NCI-H2196 treated with DMSO at 0.1 percent for 48 hours (cell line): ENCODE results near the gene NIN.

Source experiments
- DNase-seq: peaks from one replicate; lab custom pipeline; 2025; ENCODE audit not compliant: unreplicated experiment; lab: John Stamatoyannopoulos, UW

Gene NIN, protein sequence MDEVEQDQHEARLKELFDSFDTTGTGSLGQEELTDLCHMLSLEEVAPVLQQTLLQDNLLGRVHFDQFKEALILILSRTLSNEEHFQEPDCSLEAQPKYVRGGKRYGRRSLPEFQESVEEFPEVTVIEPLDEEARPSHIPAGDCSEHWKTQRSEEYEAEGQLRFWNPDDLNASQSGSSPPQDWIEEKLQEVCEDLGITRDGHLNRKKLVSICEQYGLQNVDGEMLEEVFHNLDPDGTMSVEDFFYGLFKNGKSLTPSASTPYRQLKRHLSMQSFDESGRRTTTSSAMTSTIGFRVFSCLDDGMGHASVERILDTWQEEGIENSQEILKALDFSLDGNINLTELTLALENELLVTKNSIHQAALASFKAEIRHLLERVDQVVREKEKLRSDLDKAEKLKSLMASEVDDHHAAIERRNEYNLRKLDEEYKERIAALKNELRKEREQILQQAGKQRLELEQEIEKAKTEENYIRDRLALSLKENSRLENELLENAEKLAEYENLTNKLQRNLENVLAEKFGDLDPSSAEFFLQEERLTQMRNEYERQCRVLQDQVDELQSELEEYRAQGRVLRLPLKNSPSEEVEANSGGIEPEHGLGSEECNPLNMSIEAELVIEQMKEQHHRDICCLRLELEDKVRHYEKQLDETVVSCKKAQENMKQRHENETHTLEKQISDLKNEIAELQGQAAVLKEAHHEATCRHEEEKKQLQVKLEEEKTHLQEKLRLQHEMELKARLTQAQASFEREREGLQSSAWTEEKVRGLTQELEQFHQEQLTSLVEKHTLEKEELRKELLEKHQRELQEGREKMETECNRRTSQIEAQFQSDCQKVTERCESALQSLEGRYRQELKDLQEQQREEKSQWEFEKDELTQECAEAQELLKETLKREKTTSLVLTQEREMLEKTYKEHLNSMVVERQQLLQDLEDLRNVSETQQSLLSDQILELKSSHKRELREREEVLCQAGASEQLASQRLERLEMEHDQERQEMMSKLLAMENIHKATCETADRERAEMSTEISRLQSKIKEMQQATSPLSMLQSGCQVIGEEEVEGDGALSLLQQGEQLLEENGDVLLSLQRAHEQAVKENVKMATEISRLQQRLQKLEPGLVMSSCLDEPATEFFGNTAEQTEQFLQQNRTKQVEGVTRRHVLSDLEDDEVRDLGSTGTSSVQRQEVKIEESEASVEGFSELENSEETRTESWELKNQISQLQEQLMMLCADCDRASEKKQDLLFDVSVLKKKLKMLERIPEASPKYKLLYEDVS (N-terminal part only)

DNA sequence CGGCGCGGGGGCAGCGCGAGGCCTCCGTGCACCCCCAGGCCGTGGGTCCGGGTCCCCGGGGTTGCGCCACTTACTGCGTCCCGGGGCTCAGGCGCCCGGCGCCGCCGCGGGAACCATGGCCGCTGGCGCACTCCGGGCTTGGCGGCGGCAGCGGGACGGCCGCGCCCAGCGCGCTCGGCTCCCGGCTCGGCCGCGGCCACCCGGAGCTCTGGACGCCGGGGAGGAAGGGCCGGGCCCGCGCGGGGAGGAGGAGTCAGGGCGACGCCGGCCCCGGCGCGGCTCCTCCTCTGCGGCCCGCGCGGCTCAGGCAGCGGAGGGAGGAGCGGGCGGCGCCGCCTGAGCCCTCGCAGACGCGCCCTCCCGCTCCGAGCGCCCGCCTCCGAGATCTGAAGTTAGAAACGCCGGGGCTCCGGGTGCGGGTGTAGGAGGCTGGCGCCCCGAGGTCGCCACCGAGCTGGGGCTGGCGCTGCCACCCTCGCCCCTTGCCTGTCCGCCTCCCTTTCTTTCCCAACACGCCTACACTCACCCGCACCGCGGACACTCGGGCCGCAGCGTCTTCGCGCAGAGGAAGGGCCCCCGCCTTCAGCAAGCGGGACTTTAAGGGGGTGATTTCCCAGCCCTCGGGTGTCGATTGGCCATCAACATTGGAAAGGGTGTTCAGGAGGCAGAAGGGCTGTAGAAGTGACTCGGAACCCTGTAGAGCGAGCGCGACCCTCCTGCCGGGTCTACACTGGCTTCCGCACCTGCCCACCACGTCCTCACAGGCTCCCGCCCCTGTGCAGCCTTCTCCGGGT lies at the start of gene NIN:
NIN (minus strand) TSS at position 231 of the 794 bp plus-strand sequence. CDS start 9,106 bp downstream, outside the sequence.
- DNase-seq = peak; percentile 69

DNA sequence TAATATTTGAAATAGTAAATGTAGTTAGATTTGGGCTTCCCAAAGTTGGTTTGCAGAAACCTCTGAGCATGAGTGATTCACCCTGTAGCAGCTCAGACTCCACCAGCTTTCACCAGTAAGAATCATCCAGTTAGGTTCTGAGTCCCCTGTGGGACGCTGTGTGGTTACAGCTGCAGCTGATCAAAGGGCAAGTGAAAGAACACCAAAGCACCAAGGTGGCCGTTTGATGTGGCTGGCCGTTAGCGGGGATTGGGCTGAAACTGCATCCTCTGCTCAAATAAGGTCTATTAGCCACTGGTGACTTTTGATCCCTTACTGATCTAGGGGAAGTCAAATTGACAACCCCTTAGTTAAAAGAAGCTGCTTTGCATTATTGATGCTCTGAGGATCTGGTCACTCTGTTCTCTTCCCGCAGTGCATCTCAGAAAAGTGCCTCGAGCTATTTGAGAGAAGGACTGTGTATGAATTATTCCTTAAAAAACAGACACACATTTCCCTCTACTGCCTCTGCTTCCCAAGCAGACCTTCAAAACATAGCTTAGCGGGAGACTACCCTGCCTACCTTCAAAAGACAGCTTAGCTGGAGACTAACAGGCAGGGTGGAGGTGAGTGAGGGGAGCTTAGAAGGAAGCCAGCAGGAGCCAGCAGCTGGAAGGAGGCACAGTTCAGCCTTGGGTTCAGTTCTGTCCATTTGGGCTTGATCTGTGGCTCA lies 44.6 kb upstream of the NIN start:
- no peak for DNase-seq

DNA sequence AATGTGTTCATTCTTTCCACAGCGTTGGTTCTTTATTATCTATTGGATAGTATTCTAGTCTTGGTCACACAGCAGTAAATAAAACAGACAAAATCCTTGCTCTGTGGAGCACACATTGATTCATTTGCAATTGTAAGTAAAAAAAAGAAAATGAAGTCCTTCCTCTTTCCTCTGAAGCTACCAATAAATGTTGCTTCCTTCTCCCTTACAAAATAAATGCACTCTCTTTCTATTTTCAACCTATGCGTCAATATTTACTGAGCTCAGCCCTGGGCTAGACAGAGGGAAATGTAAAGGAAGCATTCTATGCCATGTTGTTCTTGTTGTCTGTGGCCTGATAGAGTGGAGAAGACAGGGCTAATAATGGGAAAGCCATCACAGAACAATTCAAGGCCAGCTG lies 43.8 kb upstream of the NIN start:
- DNase-seq = no peak

DNA sequence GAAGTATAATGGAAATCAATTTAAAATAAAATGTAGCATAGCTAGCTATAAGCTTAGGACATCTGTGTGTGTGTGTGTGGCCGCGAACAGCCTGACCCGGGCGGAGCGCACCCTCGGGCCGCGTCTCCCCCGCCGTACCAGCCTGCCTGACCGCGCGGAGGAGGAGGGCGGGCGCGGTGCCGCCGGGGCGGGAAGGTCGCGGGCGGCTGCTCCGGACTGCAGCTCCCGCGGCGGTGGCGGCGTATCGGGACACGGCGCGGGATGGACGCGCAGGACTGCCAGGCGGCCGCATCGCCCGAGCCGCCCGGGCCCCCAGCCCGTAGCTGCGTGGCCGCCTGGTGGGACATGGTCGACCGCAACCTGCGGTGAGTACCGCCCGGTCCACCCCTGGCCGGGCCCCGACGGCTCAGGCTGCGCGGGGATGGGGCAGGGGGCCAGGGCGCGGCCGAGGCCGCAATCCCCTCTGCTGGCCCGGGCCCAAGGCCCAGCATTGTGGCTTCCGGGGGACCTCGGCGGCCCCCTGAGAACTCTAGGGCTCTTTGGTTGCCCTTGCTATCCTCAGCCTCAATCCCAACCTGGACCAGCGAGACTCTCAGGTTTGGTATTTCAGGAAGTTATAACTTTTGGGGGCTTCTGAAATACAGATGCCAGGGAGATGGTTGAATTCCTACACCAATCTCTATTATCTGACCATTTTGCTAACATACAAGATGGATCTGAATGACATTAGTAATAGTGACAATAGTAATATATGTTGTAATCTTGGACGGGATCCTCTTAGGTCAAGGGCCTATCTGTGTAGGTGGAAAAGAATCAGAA lies 41.2 kb upstream of the NIN start, which contains the start of gene ABHD12B:
ABHD12B (plus strand) TSS at position 140 of the 819 bp plus-strand sequence; CDS start at position 262, 122 bp downstream.
- no peak for DNase-seq

DNA sequence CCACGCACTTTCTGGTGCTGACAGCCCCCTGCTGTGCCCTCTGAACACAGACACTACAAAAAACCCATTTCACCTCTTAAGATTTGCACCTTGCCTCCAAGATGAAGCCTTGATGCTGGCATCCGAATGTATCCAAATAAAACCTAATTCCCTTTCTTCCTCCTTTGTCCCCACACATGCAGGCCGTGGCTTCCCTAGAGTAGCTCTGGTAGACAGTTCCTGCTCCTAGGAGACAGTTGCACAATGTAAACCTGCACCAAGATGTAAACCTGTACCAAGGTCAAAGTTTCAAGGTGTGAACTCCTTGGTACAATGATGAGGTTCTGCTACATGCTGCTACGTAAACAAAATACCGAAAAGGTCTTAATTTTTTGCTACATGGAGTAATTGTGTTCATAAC lies 40.3 kb upstream of the NIN start:
- DNase-seq = no peak

DNA sequence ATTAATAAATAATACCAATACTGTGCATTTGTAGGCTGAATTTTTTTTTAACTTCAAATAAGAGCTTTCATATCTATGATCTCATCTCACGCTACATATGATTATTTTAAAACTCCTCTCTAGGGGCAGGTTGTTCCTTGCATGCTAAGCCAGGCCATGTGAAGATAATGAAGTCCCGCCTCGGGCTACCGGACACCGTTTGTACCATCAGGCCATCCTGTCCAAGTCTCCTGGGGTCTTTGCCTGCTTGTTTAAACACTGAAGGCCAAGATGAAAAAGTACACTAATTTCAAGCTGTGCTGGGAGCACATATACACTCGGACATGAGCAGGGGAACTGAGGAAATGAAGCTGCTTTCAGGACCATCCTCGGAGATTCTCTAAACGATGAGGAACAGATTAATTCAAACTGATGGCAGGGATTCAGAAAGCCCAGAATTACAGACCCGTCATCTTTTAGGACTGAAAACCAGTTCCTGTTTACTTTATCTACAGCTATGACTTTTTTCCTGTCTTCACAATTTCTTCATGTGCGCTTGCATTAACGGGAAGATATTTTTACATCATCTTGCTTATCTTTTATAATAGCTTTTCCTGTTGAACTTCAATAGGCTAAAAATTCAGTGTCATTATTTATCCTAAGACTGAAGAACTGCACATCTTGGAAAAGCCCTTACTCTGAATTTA lies 34.6 kb upstream of the NIN start:
- DNase-seq = no peak

DNA sequence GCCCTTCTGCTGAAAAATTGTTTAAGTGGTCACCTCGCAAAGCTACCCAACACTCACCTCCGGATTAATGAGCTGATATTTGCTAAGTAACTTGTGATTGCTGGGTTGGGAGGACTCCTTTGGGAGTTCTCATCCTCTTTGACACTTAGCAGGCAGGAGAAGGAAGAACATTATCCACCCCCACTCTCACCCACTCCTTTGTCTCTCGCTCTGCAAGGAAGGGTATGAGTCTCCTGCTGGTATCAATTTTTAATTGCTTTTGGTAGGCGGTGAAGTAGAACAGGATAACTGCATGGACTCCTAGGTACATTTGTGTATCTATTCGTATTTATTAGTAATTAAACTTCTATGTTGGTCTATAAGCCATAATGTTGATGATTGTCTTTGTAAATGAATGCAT lies 34.0 kb upstream of the NIN start:
- DNase-seq = no peak

DNA sequence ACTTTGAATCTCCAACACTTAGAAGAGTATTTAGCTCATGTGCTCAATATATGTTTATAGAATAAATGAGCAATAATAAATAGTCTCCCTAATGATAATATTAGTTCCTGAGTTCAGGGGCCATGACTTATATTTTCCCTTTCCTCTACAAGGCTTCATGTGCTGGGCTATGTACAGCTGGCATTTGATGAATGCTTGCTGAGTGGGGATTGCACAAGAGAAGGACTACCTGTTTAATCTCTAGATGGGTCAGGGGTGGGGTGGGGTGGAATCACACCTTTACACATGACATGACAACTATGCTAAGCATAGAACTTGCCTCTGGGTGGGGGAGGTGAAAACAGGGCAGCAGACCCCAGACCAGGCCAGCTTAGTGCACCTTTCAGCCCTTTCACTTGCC lies 33.3 kb upstream of the NIN start:
- DNase-seq = no peak

DNA sequence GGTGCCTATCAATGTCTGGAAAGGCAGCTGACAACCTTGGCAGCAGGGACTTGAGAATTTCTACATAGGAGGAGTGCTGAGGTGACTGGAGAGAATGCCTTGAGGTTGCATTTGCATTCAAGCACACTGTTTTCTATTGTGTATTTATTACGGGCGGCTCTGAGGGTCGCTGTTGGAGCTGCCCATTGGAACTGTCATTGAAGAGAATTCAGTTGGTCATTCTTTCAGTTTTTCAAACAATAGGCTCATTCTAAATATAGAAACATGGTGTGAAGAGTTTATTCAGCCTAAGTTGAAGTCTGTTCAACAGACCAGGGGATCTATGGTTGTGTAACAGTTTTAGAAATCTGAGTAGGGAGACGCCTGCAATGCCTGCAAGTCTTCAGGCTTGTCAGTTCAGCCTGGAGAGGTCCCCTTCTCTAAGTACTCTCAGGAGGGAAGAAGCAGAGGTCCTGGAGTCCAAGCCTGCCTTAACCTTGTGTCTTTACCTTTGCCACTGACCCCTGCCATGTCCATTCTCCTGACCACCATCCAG lies 31.1 kb upstream of the NIN start:
- DNase-seq = no peak

DNA sequence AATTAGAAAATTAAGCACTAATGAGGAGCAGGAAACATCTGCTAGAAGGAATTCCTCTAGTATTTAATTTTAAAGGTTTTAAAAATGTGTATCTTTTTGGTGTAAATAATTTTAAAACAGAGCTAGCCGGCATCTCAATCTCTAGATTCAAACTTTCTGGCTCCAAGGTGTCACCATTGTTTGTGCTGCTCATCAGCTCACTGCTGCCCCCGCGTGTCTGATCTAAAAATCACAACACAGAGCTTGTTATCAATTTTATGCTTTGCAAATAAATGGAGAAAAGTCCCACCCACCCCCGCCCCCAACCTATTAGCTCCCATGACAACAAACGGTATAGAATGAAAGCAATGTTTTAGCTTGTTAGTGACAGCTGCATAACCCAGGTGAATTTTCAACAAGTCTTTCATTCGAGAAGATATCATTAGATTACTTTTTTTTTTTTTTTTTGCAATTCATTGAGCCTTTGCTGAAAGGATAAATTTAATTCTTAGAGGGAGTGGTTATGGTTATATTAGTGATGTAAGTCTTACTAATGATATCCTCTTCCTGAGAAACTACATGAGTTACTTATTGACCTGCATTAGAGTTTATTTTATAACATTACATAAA lies 29.6 kb upstream of the NIN start:
- DNase-seq = peak; percentile 42

DNA sequence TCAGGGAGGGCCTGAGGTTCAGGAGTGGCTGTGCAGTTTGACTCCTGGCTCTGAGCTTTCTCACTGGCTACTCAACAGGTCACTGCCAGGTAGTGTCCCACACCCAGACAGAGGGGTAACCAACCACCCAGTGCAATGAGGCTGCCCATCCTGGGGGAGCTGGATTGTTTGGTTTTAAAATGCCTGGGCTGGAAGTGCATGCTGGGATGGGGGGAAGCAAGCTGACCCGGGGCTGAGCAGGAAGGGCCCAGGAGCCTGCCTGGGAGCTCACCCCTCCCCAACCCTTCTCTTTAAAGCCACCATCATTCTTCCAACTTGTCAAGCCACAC lies 28.3 kb upstream of the NIN start:
- no peak for DNase-seq

DNA sequence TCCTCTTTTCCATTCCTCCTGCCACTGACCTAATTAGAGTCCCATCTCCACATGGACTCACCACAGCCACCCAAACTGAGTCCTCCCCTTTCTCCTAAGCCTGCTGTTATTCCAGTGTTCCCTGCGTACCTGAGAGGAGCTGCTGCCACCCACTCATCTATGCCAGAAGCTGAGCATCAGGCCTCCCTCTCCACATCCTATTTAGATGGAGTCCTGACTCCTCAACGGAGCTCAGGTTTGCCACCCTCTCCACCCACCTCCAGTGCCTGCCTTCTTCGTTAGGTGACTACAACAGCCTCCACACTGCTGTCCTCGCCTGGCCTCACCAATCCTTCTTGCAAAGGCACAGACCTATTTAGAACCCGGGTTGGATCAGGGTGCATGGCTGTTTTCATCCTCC lies 25.7 kb upstream of the NIN start:
- DNase-seq = no peak

DNA sequence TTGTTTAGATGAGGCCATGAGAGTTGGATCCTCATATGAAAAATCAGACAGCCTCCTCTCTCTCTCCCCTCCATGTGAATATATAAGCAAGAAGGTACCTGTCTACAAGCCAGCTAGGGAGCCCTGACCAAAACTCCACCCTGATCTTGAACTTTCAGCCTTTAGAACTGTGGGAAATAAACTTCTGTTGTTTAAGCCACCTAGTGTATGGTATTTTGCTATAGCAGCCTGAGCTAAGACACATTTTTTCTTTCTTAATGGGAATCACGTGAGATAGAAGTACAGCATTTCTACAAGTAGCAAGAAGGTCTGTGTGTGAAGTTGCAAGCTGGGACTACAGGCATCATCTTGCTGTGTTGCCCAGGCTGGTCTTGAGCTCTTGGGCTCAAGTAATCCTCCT lies 24.6 kb upstream of the NIN start:
- DNase-seq = no peak

DNA sequence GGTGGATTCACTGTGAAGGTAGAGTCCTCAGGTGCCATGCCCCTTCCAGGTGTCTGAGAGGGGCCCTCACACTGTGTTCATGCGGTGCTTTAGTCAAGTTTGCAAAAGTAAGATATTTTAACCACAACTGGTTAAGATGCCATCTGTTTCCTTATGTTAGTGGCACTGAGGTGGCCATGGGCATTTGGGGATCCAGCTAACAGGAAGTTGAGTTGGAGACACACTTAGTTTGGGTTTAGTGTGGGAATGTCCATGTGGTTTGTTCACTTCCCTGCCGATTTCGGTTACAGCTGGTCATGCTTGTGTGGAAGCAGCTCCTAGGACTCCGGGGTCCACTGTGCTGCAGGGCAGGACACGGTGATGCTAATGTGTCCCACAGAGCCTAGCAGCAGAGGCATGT lies 23.6 kb upstream of the NIN start:
- DNase-seq = no peak

DNA sequence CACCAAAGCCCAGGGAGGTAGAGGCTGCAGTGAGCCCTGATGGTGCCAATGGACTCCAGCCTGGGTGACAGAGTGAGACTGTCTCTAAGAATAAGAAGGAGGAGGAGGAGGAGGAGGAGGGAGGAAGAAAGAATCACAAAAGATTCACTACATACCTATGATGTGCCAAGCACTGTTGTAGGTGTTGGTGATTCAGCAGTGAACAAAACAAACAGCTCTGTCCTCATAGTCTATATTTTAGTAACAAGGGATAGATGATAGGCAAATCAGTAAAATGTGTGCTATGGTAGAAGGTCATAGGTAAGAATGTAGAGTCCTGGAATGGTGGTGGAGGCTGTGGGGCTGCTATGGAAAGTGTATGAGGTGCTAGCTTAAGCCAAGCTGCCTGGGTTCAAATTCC lies 22.9 kb upstream of the NIN start:
- no peak for DNase-seq

DNA sequence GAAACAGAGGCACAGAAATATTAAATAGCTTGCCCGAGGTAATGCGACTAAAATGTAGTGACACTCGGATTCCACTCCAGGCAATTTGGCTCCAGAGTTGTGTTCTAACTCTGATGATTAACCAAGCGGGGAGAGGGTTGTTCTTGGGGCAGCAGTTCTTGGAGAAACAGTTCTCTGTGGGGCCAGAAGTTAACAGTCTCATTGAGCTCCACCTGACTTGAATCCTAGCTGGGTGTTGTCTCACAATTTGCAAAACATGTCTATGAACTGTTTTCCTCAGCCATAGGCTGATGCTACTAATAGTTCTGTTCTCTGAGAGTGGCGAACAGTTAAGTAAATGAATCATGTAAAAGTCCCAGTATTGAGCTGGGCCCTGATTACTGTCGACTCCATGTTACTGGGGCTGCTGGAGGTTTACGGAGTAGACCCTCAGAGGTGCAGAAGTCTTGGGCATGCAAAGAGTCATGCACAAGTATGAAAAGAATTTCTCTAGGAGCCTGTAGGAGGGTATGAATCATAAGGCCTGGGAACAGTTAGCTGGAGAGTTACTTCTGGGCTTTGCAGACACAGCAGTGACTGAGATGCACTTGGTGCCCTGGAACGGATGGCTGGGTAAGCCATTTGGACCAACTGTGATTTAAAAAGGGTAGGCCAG lies 15.4 kb upstream of the NIN start:
- DNase-seq = no peak

DNA sequence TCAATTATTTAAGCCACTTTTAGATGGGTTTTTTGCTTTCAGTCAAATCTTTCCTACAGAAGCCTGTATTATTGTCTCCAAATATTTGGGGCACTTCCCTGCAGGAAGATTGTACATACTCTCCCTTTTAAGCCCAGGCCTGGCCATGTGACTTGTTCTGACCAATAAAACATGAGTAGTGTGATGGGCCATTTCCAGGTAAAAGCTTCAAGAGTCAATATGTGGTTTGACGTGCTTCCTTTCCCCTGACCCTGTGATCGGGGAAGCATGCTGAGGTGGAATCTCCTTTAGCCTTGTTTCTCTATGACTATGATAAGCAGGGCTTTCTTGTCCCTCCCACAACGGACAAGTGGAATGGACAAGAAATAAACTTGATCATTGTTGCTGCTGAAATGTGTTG lies 14.2 kb upstream of the NIN start:
- DNase-seq = no peak
